HepG2 (cell line): Measurements from ENCODE around the gene NEK5. TPM values are rescaled to one million over a fixed set of nuclear protein-coding genes. Genes with fewer than 3 reads are reported as not detected.

Experiments
- DMAP1 ChIP-seq: IDR thresholded peaks from 2 replicates; pipeline ENCODE4 v1.6.1; 2016
- EZH2 ChIP-seq: conservative IDR thresholded peaks from 2 replicates; pipeline ENCODE4 v1.6.1; 2012; ENCODE audit warnings: mild to moderate bottlenecking, low read depth, low read length, moderate library complexity
- NR3C1 ChIP-seq: sonication (generic); formaldehyde crosslinking; IDR thresholded peaks from 2 replicates; pipeline ENCODE4 v1.4.0; 2020; ENCODE audit warnings: missing genetic modification reagents
- NRL ChIP-seq: sonication (generic); formaldehyde crosslinking; IDR thresholded peaks from 2 replicates; pipeline ENCODE4 v1.5.0; 2020; ENCODE audit warnings: missing genetic modification reagents, mild to moderate bottlenecking, moderate library complexity, borderline replicate concordance
- POLR2G ChIP-seq: fragments of 200-400 bp; formaldehyde crosslinking; IDR thresholded peaks from 2 replicates; pipeline ENCODE4 v1.6.1; 2018; ENCODE audit warnings: mild to moderate bottlenecking, low read depth, low read length, moderate library complexity
- SMYD3 ChIP-seq: sonication (generic); formaldehyde crosslinking; IDR thresholded peaks from 2 replicates; pipeline ENCODE4 v1.8.1; 2023; ENCODE audit warnings: mild to moderate bottlenecking, missing genetic modification reagents
- TCF12 ChIP-seq, 2 experiments: fragments of 450-650 bp in 1 of 2; sonication (generic) in 1 of 2; formaldehyde crosslinking in 1 of 2; IDR thresholded peaks; 2 replicates each; pipeline versions ENCODE4 v1.6.1 to v1.8.0; 2017 to 2022; ENCODE audit warnings: antibody characterized with exemption in 1 of 2, mild to moderate bottlenecking in 1 of 2, missing genetic modification reagents in 1 of 2, moderate library complexity in 1 of 2
- ZFP36L1 ChIP-seq: sonication (generic); formaldehyde crosslinking; IDR thresholded peaks from 2 replicates; pipeline ENCODE4 v1.8.0; 2022; ENCODE audit warnings: mild to moderate bottlenecking, missing genetic modification reagents, moderate library complexity
- ZNF558 ChIP-seq: sonication (generic); formaldehyde crosslinking; IDR thresholded peaks from 2 replicates; pipeline ENCODE4 v1.9.0; 2022; ENCODE audit warnings: mild to moderate bottlenecking, missing genetic modification reagents, borderline replicate concordance
- ZSCAN25 ChIP-seq: sonication (generic); formaldehyde crosslinking; IDR thresholded peaks from 2 replicates; pipeline ENCODE4 v1.8.0; 2022; ENCODE audit warnings: mild to moderate bottlenecking, missing genetic modification reagents
- polyA plus RNA-seq, 8 experiments: library from polyadenylated mRNA; depleted of rRNA in 3 of 8; stranded (reverse) in 7 of 8; unstranded in 1 of 8; fragments of >200 nt; fragmentation: Illumina TruSeq in 4 of 8; extraction: Trizol in 4 of 8; gene quantifications; 2 replicates each; pipeline versions ENCODE4 v1.2.1 to v1.2.3, GENCODE V29; 2011 to 2016; ENCODE audit warnings: low read depth in 4 of 8, missing spikeins in 1 of 8, mixed read lengths in 1 of 8; ENCODE audit not compliant: insufficient read depth in 1 of 8
- total RNA-seq, 5 experiments: library from RNA; depleted of rRNA; stranded (reverse); fragments of >200 nt; fragmentation: Illumina TruSeq; extraction: Trizol; gene quantifications; 2 replicates each; pipeline ENCODE4 v1.2.3, GENCODE V29; 2016; ENCODE audit warnings: low read depth in 1 of 5
- TF ChIP-seq, protein P1 (sequence below): sonication (generic); formaldehyde crosslinking; IDR thresholded peaks from 2 replicates; pipeline ENCODE4 v1.9.0; 2021; ENCODE audit warnings: missing genetic modification reagents, borderline replicate concordance
- TF ChIP-seq, protein P2 (sequence below): sonication (generic); formaldehyde crosslinking; IDR thresholded peaks from 2 replicates; pipeline ENCODE4 v1.4.0; 2020; ENCODE audit warnings: missing genetic modification reagents
- TF ChIP-seq, protein P3 (sequence below): sonication (generic); formaldehyde crosslinking; IDR thresholded peaks from 2 replicates; pipeline ENCODE4 v1.4.0; 2020; ENCODE audit warnings: mild to moderate bottlenecking, missing genetic modification reagents
- TF ChIP-seq, protein P4 (sequence below): sonication (generic); formaldehyde crosslinking; IDR thresholded peaks from 2 replicates; pipeline ENCODE4 v1.8.0; 2023; ENCODE audit warnings: mild to moderate bottlenecking, missing genetic modification reagents
- TF ChIP-seq, protein P5 (sequence below): sonication (generic); formaldehyde crosslinking; IDR thresholded peaks from 2 replicates; pipeline ENCODE4 v1.9.0; 2021; ENCODE audit warnings: missing genetic modification reagents, mild to moderate bottlenecking, borderline replicate concordance

NEK5 gene
- total and polyA plus RNA-seq, 2 of the 13 experiments (the other 11 are each of a cell fraction or from before 2014, with no cell fraction given), result 0.12 to 0.22 TPM

DNA sequence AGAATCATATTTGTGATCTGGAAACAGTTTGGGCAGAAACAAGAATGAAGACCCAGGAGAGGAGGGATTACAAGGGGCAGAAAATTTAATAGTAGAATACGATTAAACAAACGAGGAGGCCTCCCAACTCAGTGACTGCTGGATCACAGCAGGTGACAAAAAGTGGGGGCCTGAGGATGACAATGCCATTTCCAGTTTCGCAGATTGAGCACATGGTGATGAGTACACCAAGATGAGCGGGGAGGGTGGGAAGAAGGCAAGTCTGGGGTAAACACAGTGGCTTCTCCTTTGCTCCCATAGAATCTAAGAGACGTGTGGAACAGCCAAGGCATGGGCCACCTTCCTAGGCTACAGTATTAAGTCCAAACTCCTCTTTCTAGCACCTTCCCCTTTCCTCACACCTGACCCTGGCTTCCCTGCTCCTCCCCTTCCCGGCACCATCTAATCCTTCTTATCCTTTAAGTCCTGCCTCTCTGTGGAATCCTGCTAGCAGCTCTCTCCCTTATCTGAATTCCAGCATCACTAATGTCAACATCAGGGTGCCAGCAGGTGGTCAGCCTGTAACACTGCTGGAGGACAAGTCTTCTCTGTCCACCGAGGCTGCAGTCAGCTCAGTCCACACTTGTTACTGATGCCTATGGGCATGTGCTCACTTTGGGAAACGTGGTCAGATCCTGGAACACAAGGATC, 131.1 kb downstream of the NEK5 start (continued):
- TF ChIP-seq, protein P1, sequence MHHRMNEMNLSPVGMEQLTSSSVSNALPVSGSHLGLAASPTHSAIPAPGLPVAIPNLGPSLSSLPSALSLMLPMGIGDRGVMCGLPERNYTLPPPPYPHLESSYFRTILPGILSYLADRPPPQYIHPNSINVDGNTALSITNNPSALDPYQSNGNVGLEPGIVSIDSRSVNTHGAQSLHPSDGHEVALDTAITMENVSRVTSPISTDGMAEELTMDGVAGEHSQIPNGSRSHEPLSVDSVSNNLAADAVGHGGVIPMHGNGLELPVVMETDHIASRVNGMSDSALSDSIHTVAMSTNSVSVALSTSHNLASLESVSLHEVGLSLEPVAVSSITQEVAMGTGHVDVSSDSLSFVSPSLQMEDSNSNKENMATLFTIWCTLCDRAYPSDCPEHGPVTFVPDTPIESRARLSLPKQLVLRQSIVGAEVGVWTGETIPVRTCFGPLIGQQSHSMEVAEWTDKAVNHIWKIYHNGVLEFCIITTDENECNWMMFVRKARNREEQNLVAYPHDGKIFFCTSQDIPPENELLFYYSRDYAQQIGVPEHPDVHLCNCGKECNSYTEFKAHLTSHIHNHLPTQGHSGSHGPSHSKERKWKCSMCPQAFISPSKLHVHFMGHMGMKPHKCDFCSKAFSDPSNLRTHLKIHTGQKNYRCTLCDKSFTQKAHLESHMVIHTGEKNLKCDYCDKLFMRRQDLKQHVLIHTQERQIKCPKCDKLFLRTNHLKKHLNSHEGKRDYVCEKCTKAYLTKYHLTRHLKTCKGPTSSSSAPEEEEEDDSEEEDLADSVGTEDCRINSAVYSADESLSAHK, result no peak
- TF ChIP-seq, protein P2, sequence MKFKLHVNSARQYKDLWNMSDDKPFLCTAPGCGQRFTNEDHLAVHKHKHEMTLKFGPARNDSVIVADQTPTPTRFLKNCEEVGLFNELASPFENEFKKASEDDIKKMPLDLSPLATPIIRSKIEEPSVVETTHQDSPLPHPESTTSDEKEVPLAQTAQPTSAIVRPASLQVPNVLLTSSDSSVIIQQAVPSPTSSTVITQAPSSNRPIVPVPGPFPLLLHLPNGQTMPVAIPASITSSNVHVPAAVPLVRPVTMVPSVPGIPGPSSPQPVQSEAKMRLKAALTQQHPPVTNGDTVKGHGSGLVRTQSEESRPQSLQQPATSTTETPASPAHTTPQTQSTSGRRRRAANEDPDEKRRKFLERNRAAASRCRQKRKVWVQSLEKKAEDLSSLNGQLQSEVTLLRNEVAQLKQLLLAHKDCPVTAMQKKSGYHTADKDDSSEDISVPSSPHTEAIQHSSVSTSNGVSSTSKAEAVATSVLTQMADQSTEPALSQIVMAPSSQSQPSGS, result peak; percentile 57
- TF ChIP-seq NRL (CRISPR knock-in tag) (0 out of 2 replicates have a peak, but pooled peaks have one; percentile 24), SMYD3 (CRISPR knock-in tag) (no peak), EZH2 (no peak), TCF12 (IDR thresholded peaks at IDR 0.05) (no peak), TCF12 (CRISPR knock-in tag; IDR thresholded peaks at IDR 0.05) (no peak), NR3C1 (no peak), DMAP1 (CRISPR knock-in tag) (peak; percentile 64; the same call in 1 of the 2 replicates), ZFP36L1 (CRISPR knock-in tag) (0 out of 2 replicates have a peak, but pooled peaks have one; percentile 30), ZNF558 (CRISPR knock-in tag) (no peak), ZSCAN25 (CRISPR knock-in tag) (no peak), POLR2G (no peak)
- TF ChIP-seq, protein P3, sequence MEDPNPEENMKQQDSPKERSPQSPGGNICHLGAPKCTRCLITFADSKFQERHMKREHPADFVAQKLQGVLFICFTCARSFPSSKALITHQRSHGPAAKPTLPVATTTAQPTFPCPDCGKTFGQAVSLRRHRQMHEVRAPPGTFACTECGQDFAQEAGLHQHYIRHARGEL (CRISPR knock-in tag), result no peak
- TF ChIP-seq, protein P4, sequence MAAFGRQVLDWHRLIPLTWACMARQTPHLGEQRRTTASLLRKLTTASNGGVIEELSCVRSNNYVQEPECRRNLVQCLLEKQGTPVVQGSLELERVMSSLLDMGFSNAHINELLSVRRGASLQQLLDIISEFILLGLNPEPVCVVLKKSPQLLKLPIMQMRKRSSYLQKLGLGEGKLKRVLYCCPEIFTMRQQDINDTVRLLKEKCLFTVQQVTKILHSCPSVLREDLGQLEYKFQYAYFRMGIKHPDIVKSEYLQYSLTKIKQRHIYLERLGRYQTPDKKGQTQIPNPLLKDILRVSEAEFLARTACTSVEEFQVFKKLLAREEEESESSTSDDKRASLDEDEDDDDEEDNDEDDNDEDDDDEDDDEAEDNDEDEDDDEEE (CRISPR knock-in tag), result no peak
- TF ChIP-seq, protein P5, sequence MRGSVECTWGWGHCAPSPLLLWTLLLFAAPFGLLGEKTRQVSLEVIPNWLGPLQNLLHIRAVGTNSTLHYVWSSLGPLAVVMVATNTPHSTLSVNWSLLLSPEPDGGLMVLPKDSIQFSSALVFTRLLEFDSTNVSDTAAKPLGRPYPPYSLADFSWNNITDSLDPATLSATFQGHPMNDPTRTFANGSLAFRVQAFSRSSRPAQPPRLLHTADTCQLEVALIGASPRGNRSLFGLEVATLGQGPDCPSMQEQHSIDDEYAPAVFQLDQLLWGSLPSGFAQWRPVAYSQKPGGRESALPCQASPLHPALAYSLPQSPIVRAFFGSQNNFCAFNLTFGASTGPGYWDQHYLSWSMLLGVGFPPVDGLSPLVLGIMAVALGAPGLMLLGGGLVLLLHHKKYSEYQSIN (CRISPR knock-in tag), result no peak
